Neural progenitor cell (in vitro differentiated cells): ENCODE measurements around the gene WFDC10A.

Experiments
- EZH2 ChIP-seq: fragments of 200-600 bp; sonication (generic); IDR thresholded peaks from 2 replicates; pipeline ENCODE4 v1.6.1; 2017; ENCODE audit warnings: antibody characterized with exemption, mild to moderate bottlenecking, moderate library complexity
- EZH2phosphoT487 ChIP-seq: fragments of 200-600 bp; sonication (generic); IDR thresholded peaks from 2 replicates; pipeline ENCODE4 v1.6.1; 2017; ENCODE audit warnings: antibody characterized with exemption
- TF ChIP-seq, protein P1 (sequence below): fragments of 200-600 bp; sonication (generic); IDR thresholded peaks from 2 replicates; pipeline ENCODE4 v1.5.1; 2017; ENCODE audit warnings: antibody characterized with exemption, mild to moderate bottlenecking

DNA sequence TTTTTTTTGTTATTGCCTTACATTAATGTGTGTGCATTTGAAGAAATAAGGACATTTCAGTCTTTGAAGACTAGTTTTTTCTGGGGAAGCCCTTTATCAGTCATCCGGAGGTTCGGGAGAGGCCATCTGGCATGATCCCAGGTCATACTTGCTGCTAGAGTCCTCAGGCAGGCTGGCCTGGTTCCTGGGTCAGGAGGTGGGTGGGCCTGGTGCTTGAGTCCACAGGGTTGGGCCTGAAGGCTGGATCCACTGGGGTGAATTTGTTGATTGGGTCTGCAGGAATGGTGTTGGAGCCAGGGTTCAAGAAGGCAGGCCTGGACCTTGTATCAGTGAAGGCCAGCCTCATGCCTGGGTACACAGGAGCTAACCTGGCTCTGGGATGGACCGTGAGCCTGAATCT, 17.3 kb downstream of the WFDC10A start:
- TF ChIP-seq, protein P1, sequence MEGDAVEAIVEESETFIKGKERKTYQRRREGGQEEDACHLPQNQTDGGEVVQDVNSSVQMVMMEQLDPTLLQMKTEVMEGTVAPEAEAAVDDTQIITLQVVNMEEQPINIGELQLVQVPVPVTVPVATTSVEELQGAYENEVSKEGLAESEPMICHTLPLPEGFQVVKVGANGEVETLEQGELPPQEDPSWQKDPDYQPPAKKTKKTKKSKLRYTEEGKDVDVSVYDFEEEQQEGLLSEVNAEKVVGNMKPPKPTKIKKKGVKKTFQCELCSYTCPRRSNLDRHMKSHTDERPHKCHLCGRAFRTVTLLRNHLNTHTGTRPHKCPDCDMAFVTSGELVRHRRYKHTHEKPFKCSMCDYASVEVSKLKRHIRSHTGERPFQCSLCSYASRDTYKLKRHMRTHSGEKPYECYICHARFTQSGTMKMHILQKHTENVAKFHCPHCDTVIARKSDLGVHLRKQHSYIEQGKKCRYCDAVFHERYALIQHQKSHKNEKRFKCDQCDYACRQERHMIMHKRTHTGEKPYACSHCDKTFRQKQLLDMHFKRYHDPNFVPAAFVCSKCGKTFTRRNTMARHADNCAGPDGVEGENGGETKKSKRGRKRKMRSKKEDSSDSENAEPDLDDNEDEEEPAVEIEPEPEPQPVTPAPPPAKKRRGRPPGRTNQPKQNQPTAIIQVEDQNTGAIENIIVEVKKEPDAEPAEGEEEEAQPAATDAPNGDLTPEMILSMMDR = no peak
- TF ChIP-seq EZH2 (no peak), EZH2phosphoT487 (no peak)
